Smooth muscle cell of the coronary artery (primary cell): ENCODE data around the gene KIF3A. TPM values are rescaled to one million over a fixed set of nuclear protein-coding genes. Genes with fewer than 3 reads are reported as not detected.

Experiments
- total RNA-seq: library from RNA; depleted of rRNA; stranded (reverse); fragments of >200 nt; gene quantifications from 2 replicates; pipeline ENCODE4 v1.2.3, GENCODE V29; 2014; ENCODE audit warnings: low replicate concordance

Gene KIF3A
- 7.4 and 9.9 TPM in 2 replicates for total RNA-seq

DNA sequence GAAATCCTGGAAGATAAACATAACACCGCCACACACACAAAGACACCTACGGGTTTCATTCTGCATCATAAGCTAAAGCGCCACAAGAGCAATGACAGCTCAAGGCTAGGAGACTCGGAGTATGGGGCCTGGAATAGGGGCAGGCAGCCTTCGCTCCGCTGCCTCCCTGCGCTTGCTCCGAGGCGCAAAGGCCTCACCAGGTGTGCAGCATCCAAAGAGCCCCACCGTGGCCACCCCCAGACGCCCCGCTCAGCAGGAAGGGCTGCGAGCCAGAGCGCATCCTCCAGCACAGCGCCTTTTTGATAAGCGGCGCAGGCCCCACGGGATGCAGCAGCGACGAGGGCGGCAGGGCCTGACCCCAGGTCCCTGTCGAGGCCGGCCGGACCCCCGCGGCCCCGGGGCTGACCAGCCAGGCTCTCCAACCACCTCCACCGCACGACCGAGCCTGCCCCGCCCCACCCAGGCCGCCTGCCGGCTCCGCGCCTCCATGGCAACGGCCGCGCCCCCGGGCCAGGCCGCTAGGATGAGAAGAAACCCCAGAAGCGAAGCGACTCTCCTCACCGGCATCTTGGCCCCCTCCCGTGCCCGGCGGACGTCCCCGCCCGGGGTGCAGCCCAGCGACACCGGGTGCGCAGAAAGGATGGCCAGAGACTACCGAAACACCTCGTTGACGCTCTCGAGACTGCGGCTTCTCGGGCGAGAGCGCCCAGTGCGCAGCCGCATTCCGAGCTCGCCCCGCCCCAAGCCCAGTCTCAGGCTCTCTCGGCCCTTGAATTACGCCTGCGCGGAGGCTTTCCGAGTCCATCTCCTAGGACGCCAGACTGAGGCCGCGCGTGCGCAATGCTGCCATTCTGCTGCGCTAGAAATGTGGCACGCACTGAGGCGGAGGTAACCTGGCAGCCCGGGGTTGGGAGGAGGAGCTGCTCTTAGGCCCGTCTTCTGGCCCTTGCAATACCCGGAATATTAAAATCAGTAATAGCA is at the start of gene KIF3A:
Gene KIF3A, minus strand, starts transcription at position 694 of the 981 bp plus-strand sequence. Its CDS starts 127 bp downstream, at position 567.

GRCh38 chr5:132777209-132778069 is 40.1 kb upstream of the KIF3A start, which contains the start of gene SEPTIN8:
Gene SEPTIN8 (minus strand): TSS chr5:132777239. CDS start chr5:132777137, 102 bp downstream.

DNA sequence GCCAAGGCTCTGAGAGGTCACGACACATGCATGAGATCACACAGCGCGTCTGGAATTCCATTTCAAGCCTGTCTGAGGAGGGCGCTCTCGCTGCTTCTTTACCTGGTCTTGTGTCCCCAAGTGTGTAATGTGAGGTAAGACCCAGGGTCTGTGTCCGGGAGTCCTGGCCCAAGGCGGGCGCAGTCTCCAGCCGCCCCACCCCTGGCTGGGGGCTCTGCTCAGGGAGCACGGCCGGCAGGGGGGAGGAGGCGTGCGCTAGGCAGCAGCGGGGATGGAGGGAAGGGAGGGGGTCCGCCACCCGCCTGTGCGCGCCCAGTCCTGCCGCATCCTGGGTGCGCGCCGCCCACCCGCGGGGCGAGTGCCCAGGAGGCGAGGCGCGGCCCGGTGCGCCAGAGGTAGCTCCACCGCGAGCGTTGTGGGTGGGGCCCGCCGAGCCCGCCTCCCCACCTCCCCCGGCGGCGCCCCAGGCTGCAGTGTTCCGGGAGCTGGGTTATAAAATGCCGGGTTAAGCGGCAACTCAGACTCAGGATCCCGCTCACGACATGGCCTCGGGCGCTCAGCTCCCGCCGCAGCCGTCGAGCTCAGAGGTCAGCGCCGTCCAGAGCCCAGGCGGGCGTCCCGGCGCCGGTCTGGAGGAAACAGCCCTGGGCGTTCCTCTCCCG is 9.7 kb upstream of the KIF3A start, which contains the start of gene CCNI2:
Gene CCNI2, plus strand, starts transcription at position 473 of the 662 bp plus-strand sequence. Its CDS starts 70 bp downstream, at position 543.

DNA sequence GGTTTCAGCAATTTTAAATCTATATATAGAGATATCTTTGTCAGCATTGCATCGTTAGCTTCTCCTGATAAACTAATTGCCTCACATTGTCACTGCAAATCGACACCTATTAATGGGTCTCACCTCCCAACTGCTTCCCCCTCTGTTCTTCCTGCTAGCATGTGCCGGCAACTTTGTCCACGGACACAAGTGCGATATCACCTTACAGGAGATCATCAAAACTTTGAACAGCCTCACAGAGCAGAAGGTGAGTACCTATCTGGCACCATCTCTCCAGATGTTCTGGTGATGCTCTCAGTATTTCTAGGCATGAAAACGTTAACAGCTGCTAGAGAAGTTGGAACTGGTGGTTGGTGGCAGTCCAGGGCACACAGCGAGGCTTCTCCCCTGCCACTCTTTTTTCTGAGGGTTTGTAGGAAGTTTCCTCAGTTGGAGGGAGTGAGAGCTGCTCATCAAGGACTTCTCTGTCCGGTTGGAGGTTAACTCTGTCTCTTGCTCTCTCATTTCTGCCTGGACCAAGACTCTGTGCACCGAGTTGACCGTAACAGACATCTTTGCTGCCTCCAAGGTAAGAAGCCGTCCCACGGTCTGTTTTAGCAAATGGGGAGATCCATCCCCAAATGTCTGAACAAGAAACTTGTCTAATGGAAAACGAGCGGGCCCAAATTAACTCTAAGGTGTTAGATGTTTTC is 63.3 kb downstream of the KIF3A start, which contains the start of gene IL4:
Gene IL4, plus strand, starts transcription at position 51 of the 692 bp plus-strand sequence. Its CDS starts 62 bp downstream, at position 113.

GRCh38 chr5:132657676-132658380 is 79.5 kb downstream of the KIF3A start, which contains the start of gene IL13:
Gene IL13 (plus strand): TSS chr5:132658173. CDS start chr5:132658187, 14 bp downstream.

Other genes with a start within 250 kb of the KIF3A start
- 9.2 and 15.6 TPM in 2 replicates for gene IRF1, start 246.8 kb downstream of the KIF3A start, total RNA-seq
- not detected in 2 replicates for gene IL5, start 194.0 kb downstream of the KIF3A start, total RNA-seq
- gene RAD50, start 180.6 kb downstream of the KIF3A start, total RNA-seq, result 20.3 and 24.3 TPM in 2 replicates
- gene IL13, start 79.4 kb downstream of the KIF3A start, total RNA-seq, result not detected in 2 replicates
- gene IL4, start 63.6 kb downstream of the KIF3A start, total RNA-seq, result not detected in 2 replicates
- gene CCNI2, start 9.9 kb upstream of the KIF3A start, total RNA-seq, result not detected in 2 replicates
- gene SEPTIN8, start 39.7 kb upstream of the KIF3A start, total RNA-seq, result 53.3 and 114 TPM in 2 replicates
- not detected in 2 replicates for gene SOWAHA, start 75.8 kb upstream of the KIF3A start, total RNA-seq
- 1.1 and 3.2 TPM in 2 replicates for gene SHROOM1, start 93.1 kb upstream of the KIF3A start, total RNA-seq
- gene GDF9, start 128.9 kb upstream of the KIF3A start, total RNA-seq, result under 0.01 and 0.47 TPM in 2 replicates
- 135 and 151 TPM in 2 replicates for gene UQCRQ, start 129.1 kb upstream of the KIF3A start, total RNA-seq
- gene LEAP2, start 136.1 kb upstream of the KIF3A start, total RNA-seq, result 0.08 TPM in 1 of 2 replicates, not detected in the other
- 12.9 and 30.7 TPM in 2 replicates for gene AFF4, start 226.1 kb upstream of the KIF3A start, total RNA-seq